GM12865 (cell line): ENCODE measurements around the gene BRSK2.

Source experiments
- DNase-seq: peaks from one replicate; pipeline ENCODE4 v3.0.0; 2010; ENCODE audit warnings: low read depth
- H3K4me3 ChIP-seq: 2 replicates; pipeline ENCODE4 v1.5.1; 2011; ENCODE audit warnings: mild to moderate bottlenecking, low read depth, low read length, control low read depth
- TF ChIP-seq, protein P1 (sequence below): IDR thresholded peaks from 2 replicates; pipeline ENCODE4 v1.5.1; 2011; ENCODE audit warnings: low read length, control low read depth, low read depth, inconsistent platforms; ENCODE audit not compliant: insufficient read depth; ENCODE audit errors: missing control alignments

The BRSK2 gene

DNA sequence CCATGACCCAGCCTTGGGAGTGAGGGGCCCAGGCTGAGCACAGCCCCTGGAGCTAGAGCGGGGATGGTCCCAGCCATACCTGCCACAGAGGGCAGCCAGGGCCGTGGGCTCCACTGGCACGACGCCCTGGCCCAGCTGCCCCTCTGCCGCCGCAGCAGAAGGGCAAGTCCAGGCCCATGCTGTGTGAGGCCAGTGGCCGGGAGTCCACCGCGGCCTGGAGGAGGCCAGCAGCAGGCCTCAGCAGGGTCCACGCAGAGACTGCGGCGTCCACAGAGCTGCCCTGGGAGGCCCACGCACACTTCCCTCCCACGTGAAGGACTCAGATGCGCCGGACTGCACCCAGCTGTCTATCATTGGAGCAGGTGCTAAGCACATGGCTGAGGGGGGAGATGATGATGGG is 73.3 kb downstream of the BRSK2 start:
- DNase-seq: no peak
- TF ChIP-seq, protein P1, sequence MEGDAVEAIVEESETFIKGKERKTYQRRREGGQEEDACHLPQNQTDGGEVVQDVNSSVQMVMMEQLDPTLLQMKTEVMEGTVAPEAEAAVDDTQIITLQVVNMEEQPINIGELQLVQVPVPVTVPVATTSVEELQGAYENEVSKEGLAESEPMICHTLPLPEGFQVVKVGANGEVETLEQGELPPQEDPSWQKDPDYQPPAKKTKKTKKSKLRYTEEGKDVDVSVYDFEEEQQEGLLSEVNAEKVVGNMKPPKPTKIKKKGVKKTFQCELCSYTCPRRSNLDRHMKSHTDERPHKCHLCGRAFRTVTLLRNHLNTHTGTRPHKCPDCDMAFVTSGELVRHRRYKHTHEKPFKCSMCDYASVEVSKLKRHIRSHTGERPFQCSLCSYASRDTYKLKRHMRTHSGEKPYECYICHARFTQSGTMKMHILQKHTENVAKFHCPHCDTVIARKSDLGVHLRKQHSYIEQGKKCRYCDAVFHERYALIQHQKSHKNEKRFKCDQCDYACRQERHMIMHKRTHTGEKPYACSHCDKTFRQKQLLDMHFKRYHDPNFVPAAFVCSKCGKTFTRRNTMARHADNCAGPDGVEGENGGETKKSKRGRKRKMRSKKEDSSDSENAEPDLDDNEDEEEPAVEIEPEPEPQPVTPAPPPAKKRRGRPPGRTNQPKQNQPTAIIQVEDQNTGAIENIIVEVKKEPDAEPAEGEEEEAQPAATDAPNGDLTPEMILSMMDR: no peak
- no peak overlapping the region for H3K4me3 ChIP-seq

DNA sequence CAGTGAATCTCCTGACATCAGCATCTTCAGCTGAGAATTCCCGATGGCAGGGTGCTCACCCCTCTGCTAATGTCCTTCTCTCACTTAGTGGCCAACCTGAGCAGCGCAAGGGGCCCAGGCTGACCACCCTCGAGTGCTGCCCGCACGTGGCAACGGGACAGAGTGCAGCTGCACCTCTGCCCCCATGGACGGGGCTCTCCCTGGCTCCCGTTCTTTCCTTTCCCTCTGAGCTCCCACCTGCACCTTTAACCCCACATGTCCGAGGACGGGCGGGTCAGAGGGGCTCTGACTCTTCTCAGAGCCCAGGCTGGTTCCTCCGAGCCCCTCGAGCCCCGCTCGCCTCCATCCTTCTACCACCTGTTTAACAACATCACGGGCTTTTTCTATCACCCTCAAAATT is 77.0 kb downstream of the BRSK2 start:
- TF ChIP-seq, protein P1: no peak
- H3K4me3 ChIP-seq: no peak overlapping the region
- DNase-seq: no peak

DNA sequence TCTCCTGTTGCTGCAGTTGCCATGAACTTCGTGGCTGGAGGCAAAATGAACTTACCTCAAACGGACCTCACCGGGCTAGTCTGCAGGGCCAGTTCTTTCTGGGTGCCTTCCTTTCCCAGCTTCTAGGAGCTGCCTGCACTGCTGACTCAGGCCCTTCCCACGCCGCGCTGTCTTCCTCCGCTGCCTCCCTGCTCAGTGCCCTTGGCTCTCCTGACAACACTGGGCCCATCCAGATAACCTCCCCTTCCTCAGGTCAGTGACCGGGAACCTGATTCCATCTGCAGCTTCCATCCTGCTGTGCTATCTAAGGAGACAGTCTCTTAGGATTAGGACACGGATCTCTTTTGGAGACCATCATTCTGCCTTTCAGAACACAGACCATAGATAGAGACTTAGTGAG is 77.5 kb downstream of the BRSK2 start:
- DNase-seq: no peak
- H3K4me3 ChIP-seq: no peak overlapping the region
- TF ChIP-seq, protein P1: no peak

DNA sequence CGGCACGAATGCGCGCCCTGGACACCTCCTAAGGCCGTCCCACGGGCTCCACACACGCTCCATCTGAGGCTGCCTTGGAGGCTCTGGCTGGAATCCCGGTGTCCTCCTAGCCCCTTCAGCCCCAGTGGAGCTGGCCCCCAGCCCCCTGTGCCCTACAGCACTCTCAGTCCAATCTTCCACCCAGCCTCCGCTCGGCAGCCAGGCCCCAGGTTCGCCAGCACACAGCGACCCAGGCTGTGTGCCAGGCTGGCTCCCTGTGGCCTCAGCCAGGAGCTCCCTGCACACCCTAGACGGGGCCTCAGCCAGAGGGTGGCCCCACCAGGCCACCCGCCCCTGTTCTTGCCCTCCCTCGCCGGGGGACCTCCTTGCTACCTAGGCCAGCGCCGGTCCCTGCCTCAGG is 78.3 kb downstream of the BRSK2 start:
- DNase-seq: no peak
- no peak overlapping the region for H3K4me3 ChIP-seq
- TF ChIP-seq, protein P1: no peak

DNA sequence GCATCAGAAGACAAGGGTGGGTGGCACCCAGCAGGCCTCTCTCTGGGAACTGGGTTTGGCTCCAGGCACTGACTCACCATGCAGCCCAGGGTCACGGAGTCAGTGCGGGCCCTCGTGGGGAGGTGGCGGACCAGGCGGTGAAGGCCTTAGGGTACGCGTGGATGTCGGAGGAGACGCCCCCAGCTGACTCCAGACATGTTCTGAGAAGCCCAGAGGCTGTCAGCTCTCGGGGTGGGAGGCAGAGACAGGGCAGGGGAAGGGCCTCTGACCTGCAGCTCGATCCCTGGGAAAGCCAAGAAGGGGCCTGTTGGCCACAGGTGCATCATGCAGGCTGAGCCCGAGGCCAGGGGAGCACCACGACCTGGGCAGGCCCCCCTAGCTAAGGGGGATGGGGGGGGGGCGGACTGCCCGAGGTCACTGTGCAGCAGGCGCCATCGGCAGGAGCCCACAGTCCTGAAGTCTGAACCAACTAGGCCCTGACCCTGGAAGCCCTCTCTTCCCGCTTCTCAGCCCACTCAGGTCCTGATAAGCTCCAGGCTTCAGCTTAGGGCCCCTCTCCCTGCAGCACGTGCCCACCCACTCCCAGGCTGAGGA is 78.8 kb downstream of the BRSK2 start:
- no peak overlapping the region for H3K4me3 ChIP-seq
- no peak for DNase-seq
- TF ChIP-seq, protein P1: no peak

DNA sequence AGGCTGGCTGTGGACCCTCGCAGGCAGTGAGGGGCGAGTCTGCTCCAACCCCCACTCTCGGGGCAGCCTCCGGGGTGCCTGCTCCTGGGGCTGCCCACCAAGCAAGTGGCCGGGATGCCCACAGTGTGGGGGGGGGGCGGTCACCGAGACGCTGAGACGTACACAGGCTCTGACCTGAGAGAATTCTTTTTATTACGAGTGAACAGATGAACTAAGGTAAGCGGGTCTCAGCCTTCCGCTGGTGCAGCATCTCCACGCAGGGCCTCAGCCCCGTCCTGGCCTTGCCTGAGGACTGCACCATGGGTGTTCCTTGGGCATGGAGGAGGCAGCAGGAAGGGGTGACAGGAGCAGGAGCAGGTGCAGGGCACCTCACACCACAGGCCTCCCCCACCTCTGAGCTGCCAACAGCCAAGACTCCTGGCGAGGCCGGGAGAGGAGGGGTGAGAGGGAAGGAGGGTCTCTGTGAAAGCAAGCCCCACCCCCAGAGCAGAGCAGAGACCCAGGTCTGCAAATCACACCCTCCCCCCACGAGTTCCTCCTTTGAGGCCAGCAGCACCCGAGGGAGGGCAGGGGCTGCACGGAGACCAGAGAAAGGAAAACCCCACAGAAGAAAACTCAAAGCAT is 79.7 kb downstream of the BRSK2 start:
- no peak overlapping the region for H3K4me3 ChIP-seq
- TF ChIP-seq, protein P1: no peak
- no peak for DNase-seq
